Cerebellar nuclear complex (tissue), 1 donor: Measurements from ENCODE around the gene LIMS3.
"Not testable (repeated sequence)": the region's sequence is repeated elsewhere in the genome, so short reads cannot be mapped to it uniquely, and the experiment has no call there.

Source experiments
- DNase-seq, 2 experiments: peaks; one replicate each; lab custom pipeline; 2025; lab: John Stamatoyannopoulos, UW

Gene LIMS3, protein sequence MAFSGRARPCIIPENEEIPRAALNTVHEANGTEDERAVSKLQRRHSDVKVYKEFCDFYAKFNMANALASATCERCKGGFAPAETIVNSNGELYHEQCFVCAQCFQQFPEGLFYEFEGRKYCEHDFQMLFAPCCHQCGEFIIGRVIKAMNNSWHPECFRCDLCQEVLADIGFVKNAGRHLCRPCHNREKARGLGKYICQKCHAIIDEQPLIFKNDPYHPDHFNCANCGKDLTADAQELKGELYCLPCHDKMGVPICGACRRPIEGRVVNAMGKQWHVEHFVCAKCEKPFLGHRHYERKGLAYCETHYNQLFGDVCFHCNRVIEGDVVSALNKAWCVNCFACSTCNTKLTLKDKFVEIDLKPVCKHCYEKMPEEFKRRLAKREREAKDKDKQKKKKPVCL

DNA sequence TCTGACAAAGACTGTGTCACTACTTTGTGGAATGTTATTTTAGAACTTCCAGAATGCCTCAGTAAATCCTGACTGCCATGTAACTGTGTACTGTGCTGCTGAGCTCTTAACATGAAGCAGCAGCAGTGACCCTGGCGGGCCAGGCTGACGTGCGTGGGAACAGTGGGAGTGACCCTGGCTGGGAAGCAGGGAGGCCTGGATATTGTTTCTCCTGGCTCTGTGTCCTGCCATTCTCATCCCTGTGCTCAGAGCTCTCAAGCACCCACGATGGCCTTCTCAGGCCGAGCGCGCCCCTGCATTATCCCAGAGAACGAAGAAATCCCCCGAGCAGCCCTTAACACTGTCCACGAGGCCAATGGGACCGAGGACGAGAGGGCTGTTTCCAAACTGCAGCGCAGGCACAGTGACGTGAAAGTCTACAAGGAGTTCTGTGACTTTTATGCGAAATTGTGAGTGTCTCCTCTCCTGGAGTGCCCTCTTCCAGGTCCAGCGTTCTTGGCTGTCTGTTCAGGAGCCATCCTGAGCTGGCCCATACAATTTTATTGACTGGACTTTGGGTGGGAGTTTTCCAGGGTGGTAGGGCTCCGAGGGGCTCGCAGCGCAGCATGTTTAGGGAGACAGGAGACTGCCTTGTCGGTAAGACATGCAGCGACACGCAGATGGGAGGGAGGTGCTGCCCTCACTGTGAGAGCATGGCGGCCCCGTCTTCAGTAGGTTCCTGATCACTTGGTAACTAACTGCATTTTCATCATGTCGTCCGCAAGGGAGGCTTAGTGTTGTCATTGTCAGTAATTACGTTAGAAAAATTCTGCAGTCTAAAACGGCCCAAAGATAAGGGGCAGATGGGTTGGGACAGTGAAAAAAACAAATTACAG, at the start of gene LIMS3:
Gene LIMS3, plus strand, starts transcription at position 227 of the 875 bp plus-strand sequence. Its CDS starts 41 bp downstream, at position 268.
- DNase-seq: not testable (repeated sequence)

DNA sequence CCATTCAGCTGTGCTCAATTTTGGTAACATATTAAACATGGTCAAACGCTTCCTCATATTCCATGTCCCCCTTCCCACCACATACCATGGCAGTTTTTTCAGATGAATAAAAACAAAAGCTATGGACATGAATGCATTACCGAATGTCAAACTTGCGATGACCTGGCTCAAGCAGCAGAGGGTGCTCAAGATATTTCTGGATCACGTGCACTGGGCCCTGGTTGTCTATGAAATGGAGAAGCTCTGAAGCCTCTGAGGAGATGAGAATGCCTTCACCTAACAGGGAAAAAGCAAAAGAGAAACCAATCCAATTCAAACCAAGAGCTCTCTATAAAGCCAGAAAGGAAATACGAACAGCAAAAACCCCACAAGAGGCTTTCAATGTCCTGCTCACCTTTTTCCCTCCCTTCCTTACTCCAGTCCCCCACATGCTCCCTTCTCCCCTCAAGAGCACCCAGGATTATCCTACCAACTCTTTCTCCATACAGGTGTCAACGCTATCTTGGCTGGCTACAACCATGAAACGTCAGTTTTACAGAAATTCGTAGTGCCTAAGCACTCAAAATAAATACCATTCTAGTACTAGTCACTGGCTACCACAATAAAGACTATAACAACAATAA, 27.2 kb upstream of the LIMS3 start:
- not testable (repeated sequence) for DNase-seq

DNA sequence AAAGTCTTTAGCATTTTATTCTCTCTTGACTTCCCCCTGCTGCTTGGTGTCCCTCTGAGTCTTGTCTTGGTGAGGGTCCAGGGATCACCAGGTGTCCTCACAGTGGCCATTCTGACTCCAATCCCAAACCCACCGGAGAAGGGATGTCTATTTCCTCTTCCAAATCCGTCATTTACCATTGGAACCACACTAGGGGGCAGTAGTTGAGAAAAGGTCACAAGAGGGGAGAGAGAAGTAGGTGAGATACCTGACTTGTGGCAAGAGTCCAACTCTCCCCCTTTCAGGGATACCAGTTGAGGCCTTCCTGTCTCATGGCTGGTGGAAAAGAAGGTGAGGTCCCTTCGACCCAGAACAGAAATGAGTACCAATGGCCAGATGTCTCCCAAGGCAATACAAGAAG, 21.9 kb upstream of the LIMS3 start:
- DNase-seq: not testable (repeated sequence)

DNA sequence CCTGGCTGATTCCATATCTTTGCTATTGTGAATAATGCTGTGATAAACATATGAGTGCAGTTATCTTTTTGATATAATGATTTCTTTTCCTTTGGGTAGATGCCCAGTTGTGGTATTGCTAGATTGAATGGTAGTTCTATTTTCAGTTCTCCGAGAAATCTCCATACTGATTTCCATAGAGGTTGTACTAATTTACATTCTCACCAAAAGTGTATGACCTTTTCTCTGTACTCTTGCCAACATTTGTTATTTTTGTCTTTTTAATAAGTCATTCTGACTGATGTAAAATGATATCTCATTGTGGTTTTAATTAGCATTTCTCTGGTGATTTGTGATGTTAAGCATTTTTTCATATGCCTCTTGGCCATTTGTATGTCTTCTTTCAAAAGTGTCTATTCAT, 16.4 kb upstream of the LIMS3 start:
- not testable (repeated sequence) for DNase-seq

DNA sequence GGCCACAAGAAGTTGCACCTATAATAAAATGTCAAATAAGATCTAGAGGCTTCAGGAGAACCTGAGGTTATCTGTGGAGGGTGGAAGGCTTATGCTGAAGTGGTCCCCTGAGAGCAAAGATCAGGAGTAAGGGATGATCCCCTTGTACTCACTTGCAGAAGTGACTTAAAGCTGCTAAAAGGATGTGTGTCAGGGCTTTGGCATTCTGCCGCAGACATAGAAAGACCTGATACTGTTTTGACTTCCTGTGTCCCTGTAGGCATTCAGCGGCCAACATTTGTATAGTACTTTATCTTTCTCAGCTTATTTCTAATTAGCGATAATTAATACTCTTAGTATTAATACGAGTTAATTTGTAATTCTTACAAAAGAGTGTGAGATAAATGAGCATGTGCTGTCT, 10.1 kb upstream of the LIMS3 start:
- not testable (repeated sequence) for DNase-seq

DNA sequence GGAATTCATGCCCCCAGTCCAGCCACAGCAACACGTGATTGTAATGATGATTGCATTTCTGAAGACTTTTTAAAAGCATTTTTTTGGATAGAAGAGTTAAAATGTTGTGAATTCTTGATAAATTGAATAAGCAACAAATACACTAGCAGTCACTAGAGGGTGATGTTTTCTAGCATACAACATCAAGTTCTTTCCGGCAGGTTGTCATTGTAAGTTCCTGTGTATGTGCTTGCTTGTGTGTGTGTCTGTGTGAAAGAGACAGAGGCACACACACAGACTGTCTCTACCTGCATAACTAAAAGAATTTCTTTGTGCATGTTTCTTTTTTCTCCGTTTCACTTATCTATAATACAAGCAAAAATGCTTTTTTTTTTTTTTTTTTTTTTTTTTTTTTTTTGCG, 8.6 kb upstream of the LIMS3 start:
- DNase-seq: not testable (repeated sequence)

DNA sequence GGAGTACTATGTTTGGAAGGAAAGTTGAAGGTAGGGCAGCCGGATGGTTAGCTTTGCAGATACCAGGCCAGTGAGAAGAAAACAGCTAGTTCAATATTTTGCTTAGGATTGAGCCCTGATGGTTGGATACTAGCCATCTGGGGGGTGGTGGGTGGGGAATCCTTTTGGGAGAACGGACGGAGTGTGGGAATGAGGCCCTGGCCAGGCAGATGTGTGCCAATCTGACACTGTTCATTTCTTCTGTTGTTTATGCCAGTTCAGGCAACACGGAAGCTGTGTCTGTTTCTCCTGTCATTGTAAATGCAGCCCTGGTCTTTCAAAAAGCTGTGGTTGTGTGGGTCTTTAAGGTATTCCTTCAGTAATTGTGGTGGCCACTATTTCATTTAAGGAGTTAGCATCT, 7.5 kb upstream of the LIMS3 start:
- DNase-seq: not testable (repeated sequence)

DNA sequence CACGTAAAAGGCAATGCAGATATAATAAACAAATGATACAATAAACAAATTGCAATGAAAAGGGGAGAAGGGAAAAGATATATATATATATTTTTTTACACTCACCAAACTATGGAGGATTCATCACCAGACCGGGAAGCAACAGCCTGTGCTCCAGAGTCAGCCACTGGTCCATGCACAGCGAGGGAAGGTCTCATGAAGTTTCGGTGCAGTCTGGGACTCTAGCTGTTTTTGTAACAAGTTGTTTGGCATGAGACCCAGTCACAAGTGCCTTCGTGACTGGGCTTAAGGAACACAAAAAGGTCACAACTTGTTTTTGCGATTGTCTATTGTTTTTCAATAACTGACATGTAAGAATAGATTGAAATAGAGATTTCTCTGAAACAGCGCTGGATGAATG, 4.8 kb upstream of the LIMS3 start:
- DNase-seq: not testable (repeated sequence)

DNA sequence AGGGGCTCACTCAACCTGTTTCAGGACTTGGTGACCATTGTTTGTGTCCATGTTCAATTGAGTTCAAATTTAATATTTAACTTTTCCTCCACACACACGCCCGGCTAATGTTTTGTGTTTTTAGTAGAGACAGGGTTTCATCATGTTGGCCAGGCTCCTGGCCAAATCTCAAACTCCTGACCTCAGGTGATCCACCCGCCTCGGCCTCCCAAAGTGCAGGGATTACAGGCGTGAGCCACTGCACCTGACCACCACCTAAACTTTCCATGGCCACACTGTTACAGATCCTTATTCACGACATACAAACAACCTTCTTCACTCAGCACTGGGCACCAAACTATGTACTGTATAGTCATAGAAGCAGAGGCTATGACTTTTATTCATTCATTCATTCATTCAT, 4.3 kb upstream of the LIMS3 start:
- not testable (repeated sequence) for DNase-seq

DNA sequence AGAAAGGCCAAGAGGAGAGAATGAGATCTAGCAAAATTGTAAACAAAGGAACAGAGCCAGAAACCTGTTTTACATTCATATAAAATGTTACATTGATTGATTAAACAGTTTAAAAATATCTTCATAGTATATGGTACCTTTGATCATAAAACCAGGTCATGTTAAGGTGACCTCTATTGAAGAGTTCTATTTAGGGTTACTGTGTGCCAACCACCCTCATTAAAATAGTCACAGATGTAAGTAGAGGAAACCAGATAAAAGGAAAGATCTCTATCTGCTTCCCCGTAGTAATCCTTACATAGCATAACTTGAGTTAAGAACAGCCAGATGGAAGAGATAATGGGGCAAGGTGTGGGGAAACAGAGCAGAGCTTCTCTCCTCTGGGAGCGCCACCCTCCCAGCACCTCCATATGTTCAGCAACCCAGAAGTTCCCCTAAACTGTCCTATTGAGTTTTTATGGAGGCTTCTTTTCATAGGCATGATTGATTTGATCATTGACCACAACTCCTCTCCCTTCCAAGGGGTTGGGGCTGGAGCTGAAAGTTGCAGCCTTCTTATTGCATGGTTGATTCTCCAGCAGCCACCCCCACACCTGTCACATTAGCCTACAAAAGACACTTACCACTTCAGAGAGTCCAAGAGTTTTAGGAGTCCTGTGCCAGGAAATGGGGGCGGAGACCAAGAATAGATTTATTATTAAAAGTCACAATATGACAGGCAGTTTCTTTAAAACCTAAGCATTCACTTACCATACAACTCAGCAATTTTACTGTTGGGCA, 3.2 kb upstream of the LIMS3 start:
- not testable (repeated sequence) for DNase-seq

DNA sequence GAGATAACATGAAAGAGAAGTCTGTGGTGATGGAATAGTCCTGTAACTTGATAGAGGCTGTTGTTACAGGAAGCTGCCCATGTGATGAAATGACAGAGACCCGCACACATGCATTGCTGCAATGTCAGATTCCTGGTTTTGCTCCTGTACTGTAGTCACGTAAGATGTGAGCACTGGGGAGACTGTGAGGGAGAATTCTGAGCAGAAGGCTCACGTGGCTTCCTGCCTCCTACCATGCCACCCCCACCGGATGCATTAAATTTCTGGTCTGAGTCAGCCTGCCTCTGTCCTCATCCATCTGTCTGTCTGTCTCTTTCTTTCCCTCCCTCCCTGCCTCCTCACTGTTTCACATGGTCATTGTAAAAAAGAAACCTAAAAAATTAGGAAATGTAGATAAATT, 2.3 kb upstream of the LIMS3 start:
- not testable (repeated sequence) for DNase-seq

DNA sequence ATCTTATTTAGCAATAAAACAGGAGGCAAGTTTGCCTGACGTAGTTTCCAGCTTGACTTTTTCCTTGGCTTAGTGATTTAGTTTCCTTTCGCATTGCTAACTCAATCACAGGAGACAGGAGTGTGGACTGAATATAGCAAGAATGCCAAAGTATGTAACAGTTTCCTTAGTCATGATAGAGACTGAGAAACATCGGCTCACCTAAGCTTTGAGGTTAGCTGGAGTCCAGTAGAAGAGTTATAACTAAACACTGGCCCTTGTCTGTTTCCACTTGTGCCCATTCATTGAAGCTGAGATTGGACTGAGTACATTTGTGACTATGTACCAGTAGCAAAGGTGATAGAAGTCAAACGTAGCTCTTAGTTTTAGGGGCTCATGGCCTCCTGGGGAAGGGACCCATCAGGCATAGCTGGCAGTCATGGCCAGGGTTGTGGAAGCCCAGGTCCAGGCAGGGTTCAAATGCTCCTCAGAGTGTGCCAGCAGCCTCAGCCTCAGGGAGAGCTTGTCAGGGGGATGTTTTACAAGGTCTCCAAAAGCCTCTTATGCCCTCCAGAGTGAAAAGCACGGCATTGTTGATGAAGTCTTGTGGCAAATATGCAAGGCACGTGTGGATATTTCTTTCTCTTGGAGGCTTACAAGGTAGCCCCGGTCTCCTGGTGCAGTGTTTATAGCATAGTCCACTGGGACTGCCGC, 573 bp upstream of the LIMS3 start:
- DNase-seq: not testable (repeated sequence)

DNA sequence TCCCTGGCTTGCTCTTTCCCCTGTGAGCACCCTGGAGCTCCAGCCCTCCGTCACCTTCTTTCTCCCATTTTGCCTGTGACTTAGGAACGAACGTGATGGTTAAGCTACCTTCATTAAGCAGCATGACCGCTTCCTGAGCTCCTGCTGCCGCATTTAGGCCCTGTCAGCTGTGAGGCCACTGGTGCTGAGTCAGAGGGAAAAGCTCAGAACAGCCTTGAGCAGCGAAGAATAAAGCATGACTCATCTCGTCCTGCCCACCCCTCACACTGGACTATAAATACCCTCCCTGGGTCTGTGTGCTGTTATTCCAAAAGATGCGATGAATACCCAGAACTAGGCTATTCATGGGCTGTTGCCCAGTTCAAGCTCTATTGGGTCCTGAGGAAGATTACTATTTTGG, 7.3 kb downstream of the LIMS3 start:
- not testable (repeated sequence) for DNase-seq

DNA sequence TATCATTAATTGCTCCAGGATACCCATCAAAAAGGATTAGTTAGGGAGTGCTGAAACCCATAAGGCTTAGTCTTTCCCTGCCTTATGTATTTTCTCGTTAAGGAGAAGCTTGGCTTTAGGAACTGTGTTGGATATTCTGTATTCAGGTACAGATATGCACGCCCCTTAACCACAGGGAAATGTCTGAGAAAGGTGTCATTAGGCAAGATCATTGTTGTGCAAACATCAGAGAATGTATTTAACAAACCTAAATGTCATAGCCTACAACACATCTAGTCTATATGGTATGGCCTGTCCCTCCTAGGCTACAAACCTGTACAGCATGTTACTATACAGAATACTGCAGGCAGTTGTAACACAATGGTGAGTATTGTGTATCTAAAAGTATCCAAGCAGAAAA, 10.1 kb downstream of the LIMS3 start:
- DNase-seq: not testable (repeated sequence)

DNA sequence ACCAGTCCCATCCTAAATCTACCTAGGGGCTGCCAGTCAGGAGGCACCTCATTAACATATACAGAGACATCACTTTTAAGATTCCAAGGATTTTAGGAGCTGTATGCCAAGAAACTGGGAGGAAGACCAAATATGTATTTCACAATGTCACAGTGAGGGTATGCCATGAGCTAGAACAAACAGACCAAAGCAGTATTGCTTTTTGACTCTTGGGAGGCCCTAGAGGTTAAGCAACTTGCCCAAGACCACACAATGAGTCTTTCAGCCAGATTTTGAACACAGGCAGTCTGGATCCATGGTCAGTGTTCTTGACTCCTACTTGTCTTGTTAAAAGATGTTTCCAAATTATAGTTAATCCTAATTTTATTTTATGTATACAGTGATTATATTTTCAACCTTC, 12.3 kb downstream of the LIMS3 start:
- not testable (repeated sequence) for DNase-seq

DNA sequence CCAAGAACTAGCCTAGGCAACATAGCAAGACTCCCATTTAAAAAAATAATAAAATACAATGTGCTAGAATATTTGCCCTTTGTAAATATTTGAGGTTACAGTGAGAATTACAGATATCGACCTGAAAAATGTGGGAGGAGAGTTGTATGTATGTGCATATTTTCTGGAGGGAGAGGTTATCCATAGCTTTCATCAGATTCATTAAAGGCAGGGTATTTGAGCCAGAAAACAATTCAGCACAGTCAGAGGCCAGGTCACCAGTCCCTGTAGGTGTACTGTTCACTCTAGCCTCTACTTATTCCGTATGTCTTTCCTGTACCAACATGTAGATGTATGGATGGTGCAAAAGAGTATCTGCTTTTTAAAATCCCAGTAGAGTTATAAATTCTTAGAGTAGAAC, 15.4 kb downstream of the LIMS3 start:
- DNase-seq: not testable (repeated sequence)

DNA sequence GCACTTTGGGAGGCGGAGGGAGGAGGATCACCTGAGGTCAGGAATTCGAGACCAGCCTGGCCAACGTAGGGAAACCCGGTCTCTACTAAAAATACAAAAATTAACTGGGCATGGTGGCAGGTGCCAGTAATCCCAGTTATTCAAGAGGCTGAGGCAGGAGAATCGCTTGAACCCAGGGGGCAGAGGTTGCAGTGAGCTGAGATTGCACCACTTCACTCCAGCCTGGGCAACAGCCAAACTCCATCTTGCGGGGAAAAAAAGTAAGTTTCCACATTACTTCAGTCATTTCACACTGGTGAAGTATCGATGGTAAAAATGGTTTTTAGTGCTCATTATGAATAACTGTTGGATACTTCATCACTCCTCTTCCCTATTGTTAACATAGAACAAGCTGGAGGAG, 16.1 kb downstream of the LIMS3 start:
- DNase-seq: not testable (repeated sequence)

DNA sequence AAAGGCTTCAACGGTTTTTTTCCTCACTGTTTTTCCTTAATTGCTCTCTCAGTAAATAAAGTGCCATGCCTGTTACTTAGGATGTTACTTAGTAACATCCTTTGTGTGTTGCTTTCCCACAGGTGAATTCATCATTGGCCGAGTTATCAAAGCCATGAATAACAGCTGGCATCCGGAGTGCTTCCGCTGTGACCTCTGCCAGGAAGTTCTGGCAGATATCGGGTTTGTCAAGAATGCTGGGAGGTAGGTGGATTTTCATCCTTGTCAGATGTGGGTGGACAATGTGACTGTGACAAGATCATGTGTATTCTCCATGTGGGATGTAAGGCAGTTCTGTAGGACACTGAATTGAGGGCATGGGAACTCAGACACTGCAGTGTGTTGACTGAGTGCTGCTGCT, 17.3 kb downstream of the LIMS3 start:
- not testable (repeated sequence) for DNase-seq

DNA sequence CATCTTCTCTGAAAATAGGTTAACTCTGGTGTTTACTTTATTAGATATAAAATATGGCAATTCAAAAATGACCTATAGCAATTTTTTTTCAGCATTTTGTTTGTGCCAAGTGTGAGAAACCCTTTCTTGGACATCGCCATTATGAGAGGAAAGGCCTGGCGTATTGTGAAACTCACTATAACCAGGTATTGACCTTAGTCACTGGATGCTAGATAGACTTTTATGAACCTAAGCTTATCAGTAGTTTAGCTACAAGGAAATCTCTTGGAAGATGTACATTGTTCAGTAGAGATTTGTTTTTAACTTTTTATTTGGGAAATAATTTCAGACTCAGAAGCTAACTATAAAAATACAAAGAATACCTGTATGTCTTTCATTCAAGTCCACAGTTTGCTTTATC, 21.7 kb downstream of the LIMS3 start:
- not testable (repeated sequence) for DNase-seq

DNA sequence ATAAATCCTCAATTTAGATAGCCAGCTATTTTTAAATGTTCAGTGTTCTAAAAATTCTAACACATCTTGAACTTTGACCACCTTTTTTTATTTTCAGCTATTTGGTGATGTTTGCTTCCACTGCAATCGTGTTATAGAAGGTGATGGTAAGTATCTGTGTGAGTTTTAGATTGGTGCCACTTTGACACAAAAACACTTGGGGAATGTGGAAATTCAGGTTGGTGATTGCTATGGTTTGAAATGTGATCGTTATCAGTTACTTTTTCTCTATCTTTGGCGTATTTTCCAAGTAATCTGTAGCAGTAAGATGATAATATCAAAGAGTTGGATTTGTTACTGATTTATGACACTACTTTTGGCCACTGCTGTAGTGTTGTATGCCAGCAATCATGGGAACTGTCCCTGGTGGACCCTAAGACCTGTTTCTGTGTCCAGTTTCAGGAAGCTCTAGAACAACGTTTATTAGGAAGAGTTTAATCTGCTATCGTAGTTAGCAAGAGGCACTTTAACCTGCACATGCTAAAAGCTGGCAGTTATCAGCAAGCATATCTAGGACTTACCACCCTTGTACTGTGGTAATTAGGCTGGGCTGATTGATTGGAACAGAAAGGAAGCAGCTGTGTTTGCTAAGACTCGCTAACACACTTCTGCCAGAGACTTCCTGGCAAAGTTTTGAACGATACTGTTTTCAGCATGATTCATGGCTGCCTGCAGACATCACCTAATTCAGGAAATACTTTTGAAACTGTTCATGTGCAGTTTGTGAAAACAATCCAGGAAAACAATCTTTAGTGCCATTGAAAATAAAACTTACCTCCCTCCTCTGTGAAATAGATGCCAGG, 23.3 kb downstream of the LIMS3 start:
- DNase-seq: not testable (repeated sequence)
